GM12864 (cell line): ENCODE data around the gene SMIM38.

Experiments used
- DNase-seq: peaks from one replicate; pipeline ENCODE4 v3.0.0-alpha.2; 2011; ENCODE audit warnings: low read depth
- H3K4me3 ChIP-seq: 2 replicates; pipeline ENCODE4 v1.5.1; 2011; ENCODE audit warnings: mild to moderate bottlenecking, low read depth, low read length, control low read depth
- TF ChIP-seq, protein P1 (sequence below): IDR thresholded peaks from 2 replicates; pipeline ENCODE4 v1.5.1; 2011; ENCODE audit warnings: low read depth, mild to moderate bottlenecking, moderate library complexity, low read length, control low read depth, inconsistent platforms; ENCODE audit errors: missing control alignments

SMIM38 gene

DNA sequence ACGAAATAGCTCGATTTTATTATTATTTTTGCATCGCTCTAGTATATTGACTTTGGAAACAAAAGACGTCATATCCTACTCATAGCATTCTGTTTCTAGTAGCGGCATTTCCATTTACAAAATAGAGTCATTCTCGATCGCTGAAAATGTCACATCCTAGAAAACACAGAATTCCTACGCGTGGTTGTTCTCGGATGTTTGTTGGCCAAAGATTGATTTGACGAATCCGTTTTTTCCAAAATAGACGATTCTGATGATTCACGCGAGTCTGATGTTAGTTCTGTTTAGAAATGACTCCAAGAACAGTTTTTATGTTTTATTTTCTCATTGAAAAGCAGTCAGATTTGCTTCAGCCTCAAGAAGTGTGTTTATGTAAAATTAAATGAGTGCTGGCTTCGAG lies 47.6 kb downstream of the SMIM38 start:
- TF ChIP-seq, protein P1, sequence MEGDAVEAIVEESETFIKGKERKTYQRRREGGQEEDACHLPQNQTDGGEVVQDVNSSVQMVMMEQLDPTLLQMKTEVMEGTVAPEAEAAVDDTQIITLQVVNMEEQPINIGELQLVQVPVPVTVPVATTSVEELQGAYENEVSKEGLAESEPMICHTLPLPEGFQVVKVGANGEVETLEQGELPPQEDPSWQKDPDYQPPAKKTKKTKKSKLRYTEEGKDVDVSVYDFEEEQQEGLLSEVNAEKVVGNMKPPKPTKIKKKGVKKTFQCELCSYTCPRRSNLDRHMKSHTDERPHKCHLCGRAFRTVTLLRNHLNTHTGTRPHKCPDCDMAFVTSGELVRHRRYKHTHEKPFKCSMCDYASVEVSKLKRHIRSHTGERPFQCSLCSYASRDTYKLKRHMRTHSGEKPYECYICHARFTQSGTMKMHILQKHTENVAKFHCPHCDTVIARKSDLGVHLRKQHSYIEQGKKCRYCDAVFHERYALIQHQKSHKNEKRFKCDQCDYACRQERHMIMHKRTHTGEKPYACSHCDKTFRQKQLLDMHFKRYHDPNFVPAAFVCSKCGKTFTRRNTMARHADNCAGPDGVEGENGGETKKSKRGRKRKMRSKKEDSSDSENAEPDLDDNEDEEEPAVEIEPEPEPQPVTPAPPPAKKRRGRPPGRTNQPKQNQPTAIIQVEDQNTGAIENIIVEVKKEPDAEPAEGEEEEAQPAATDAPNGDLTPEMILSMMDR: no peak

GRCh38 chr11:69203901-69204245 lies 48.1 kb downstream of the SMIM38 start:
- DNase-seq: no peak
- H3K4me3 ChIP-seq: no peak overlapping the region
- TF ChIP-seq, protein P1: no peak

More for the DNA sequence above, 47.6 kb downstream of the SMIM38 start:
- no peak overlapping the region for H3K4me3 ChIP-seq
- no peak for DNase-seq

GRCh38 chr11:69204246-69204940 lies 48.7 kb downstream of the SMIM38 start:
- no peak overlapping the region for H3K4me3 ChIP-seq
- TF ChIP-seq, protein P1: no peak
- DNase-seq: no peak

GRCh38 chr11:69204941-69205742 lies 49.4 kb downstream of the SMIM38 start:
- no peak overlapping the region for H3K4me3 ChIP-seq
- TF ChIP-seq, protein P1: no peak
- DNase-seq: no peak
